ENCODE measurements around the gene NR2C2.

NR2C2 gene

DNA sequence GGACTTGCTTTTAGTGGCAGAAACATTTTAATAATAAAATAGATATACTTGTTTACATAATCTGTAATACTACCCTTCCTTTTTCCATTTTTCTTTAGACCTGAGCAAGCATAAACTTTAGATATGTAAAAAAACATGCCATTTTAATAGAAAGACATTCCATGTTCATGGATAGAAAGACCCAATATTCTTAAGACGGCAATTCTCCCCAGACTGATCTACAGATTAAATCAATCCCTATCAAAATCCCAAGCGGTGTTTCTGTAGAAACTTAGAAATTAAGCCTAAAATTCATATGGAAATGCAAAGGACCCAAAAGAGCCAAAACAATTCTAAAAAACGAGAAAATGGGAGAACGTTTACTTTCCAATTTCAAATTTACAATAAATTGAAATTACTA, 106.2 kb downstream of the NR2C2 start:
- no peak for TF ChIP-seq POLR2AphosphoS5 (IDR thresholded peaks at IDR 0.05; ENCODE audit: low read depth, low read length)
- no peak for TF ChIP-seq SIN3A (IDR thresholded peaks at IDR 0.05; ENCODE audit: borderline replicate concordance, insufficient read depth, low read length)
- no peak for TF ChIP-seq FOXP2 (optimal IDR thresholded peaks at IDR 0.05; ENCODE audit: borderline replicate concordance, extremely low read depth, extremely low read length, insufficient read depth)
- TF ChIP-seq, protein P1, sequence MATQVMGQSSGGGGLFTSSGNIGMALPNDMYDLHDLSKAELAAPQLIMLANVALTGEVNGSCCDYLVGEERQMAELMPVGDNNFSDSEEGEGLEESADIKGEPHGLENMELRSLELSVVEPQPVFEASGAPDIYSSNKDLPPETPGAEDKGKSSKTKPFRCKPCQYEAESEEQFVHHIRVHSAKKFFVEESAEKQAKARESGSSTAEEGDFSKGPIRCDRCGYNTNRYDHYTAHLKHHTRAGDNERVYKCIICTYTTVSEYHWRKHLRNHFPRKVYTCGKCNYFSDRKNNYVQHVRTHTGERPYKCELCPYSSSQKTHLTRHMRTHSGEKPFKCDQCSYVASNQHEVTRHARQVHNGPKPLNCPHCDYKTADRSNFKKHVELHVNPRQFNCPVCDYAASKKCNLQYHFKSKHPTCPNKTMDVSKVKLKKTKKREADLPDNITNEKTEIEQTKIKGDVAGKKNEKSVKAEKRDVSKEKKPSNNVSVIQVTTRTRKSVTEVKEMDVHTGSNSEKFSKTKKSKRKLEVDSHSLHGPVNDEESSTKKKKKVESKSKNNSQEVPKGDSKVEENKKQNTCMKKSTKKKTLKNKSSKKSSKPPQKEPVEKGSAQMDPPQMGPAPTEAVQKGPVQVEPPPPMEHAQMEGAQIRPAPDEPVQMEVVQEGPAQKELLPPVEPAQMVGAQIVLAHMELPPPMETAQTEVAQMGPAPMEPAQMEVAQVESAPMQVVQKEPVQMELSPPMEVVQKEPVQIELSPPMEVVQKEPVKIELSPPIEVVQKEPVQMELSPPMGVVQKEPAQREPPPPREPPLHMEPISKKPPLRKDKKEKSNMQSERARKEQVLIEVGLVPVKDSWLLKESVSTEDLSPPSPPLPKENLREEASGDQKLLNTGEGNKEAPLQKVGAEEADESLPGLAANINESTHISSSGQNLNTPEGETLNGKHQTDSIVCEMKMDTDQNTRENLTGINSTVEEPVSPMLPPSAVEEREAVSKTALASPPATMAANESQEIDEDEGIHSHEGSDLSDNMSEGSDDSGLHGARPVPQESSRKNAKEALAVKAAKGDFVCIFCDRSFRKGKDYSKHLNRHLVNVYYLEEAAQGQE (IDR thresholded peaks at IDR 0.05; ENCODE audit: insufficient read depth in 1 of 2, low read depth in 2 of 2, low read length in 2 of 2) = no peak
- no peak for TF ChIP-seq TAF1 (IDR thresholded peaks at IDR 0.05; ENCODE audit: borderline replicate concordance, insufficient read depth, low read length)

DNA sequence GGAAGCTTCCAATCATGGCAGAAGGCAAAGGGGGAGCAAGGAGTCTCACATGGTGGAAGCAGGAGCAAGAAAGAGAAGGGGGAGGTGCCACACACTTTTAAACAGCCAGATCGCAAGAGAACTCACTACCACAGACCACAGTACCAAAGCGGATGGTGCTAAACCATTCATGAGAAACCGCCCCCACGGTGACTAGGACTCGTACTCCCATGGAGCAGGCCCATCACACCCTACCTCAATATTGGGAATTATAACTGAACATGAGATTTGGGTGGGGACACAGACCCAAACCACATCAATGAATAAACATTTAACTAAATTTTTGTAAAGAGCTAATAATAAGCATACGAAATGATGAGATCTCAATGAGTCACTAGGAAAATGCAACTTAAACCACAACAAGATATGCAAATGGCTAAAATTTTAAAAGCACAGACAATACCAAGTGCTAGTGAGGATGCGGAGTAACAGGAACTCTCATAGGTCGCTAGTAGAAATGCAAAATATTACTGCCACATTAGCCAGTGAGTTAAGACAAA, 107.7 kb downstream of the NR2C2 start:
- no peak for TF ChIP-seq POLR2AphosphoS5 (IDR thresholded peaks at IDR 0.05; ENCODE audit: low read depth, low read length)
- TF ChIP-seq, protein P1 (IDR thresholded peaks at IDR 0.05; ENCODE audit: insufficient read depth in 1 of 2, low read depth in 2 of 2, low read length in 2 of 2) = no peak
- TF ChIP-seq FOXP2 (optimal IDR thresholded peaks at IDR 0.05; ENCODE audit: borderline replicate concordance, extremely low read depth, extremely low read length, insufficient read depth) = no peak
- TF ChIP-seq SIN3A (IDR thresholded peaks at IDR 0.05; ENCODE audit: borderline replicate concordance, insufficient read depth, low read length) = no peak
- TF ChIP-seq TAF1 (IDR thresholded peaks at IDR 0.05; ENCODE audit: borderline replicate concordance, insufficient read depth, low read length) = no peak

DNA sequence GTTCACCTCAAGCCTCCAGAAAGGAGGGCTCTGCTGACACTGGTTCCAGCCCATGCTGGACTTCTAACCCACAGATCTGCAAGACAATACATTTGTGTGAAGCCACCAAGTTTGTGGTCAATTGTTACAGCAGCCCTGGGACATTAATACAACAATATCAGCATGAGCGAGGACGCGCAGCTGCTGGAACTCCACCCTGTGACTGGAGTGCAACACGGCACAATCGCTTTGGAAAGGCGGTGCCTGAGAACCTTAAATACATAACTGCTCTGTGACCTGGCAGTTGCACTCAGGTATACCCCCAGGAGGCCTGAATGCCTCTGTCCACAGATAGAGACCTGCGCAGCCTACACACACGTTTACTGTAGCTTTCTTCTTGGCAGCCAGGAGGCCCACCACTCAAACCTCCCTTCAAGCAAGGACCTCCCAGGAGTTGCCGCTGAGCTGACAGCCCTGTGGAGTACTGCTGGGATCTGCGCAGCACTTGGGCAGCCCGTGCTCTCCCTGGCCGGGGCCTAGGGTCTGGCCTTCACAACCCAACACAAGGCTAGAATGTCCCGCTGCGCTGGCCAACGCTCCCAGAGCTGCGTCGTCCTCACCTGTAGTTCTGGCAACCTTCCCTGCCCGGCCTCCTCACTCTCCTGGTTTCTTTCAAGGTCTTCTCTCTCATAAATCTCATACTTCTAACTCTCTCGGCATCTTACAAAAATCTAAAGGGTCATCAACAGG, 109.5 kb downstream of the NR2C2 start:
- TF ChIP-seq, protein P1 (IDR thresholded peaks at IDR 0.05; ENCODE audit: insufficient read depth in 1 of 2, low read depth in 2 of 2, low read length in 2 of 2) = no peak
- no peak for TF ChIP-seq POLR2AphosphoS5 (IDR thresholded peaks at IDR 0.05; ENCODE audit: low read depth, low read length)
- no peak for TF ChIP-seq TAF1 (IDR thresholded peaks at IDR 0.05; ENCODE audit: borderline replicate concordance, insufficient read depth, low read length)

DNA sequence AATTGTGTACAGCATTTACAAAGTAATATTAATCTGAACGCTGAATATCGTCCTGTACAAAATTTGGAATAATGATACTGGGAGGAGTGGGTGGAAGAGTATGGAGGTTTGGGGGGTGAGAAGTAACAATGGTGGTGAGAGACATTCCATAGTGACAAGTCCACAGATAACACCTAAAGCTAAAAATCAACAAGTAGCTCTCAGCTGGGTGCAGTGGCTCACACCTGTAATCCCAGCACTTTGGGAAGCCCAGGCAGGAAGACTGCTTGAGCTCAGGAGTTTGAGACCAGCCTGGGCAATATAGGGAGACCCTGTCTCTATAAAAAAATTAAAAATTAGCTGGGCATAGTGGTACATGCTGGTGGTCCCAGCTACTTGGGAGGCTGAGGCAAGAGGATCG, 112.6 kb downstream of the NR2C2 start:
- TF ChIP-seq SIN3A (IDR thresholded peaks at IDR 0.05; ENCODE audit: borderline replicate concordance, insufficient read depth, low read length) (no peak), TAF1 (IDR thresholded peaks at IDR 0.05; ENCODE audit: borderline replicate concordance, insufficient read depth, low read length) (no peak), FOXP2 (optimal IDR thresholded peaks at IDR 0.05; ENCODE audit: borderline replicate concordance, extremely low read depth, extremely low read length, insufficient read depth) (no peak), POLR2AphosphoS5 (IDR thresholded peaks at IDR 0.05; ENCODE audit: low read depth, low read length) (no peak)
- TF ChIP-seq, protein P1 (IDR thresholded peaks at IDR 0.05; ENCODE audit: insufficient read depth in 1 of 2, low read depth in 2 of 2, low read length in 2 of 2) = no peak
